22Rv1 (cell line): ENCODE results near the gene NEK2.

Experiments used
- ZFX ChIP-seq: fragments of 450-650 bp; IDR thresholded peaks from 2 replicates; pipeline ENCODE4 v1.6.1; 2017; ENCODE audit warnings: antibody characterized with exemption, borderline replicate concordance
- TF ChIP-seq, protein P1 (sequence below): fragments of 450-650 bp; IDR thresholded peaks from 2 replicates; pipeline ENCODE4 v1.5.1; 2017; ENCODE audit warnings: mild to moderate bottlenecking

DNA sequence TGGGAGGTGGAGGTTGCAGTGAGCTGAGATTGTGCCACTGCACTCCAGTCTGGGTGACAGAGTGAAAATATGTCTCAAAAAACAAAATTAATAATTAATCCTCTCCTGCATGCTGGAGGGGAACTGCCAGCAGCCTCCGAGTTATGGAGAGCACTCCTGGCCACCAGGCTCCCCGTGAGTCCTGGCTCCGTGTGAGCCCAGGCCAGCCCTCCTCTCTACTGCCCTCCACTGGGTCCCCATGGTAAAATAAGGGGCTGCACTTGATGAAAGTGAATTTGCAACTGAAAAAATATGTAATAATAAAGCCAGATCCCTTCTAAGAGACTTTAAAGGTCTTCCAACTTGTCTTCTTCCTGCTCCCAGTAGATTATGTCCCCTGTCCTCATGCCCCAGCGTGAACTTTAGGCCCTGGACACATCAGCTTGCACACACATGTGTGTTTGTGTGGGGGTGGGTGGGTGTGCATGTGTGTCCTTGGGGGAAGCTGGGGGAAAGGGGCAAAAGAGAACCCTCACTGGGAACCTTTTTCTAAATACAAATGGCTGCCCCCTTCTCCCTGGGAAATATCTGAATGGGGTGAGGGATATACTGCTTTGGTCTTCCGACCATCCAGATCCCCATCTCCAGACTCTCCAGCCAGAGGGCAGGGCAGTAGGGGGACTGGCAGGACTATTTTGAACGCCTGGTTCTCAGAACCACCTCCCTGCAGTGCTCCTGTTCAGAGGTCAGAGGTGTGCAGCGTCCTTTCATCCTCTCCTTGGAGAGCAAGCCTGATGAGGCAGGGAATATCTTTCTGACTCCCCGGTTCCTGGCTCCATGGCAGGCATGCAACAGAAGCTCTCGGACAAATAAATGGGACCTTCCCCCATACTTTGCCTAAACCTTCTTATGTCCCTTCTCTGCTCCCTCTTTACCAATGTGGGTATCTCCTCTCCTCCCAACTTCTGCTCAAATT, 26.2 kb downstream of the NEK2 start:
- TF ChIP-seq, protein P1, sequence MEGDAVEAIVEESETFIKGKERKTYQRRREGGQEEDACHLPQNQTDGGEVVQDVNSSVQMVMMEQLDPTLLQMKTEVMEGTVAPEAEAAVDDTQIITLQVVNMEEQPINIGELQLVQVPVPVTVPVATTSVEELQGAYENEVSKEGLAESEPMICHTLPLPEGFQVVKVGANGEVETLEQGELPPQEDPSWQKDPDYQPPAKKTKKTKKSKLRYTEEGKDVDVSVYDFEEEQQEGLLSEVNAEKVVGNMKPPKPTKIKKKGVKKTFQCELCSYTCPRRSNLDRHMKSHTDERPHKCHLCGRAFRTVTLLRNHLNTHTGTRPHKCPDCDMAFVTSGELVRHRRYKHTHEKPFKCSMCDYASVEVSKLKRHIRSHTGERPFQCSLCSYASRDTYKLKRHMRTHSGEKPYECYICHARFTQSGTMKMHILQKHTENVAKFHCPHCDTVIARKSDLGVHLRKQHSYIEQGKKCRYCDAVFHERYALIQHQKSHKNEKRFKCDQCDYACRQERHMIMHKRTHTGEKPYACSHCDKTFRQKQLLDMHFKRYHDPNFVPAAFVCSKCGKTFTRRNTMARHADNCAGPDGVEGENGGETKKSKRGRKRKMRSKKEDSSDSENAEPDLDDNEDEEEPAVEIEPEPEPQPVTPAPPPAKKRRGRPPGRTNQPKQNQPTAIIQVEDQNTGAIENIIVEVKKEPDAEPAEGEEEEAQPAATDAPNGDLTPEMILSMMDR: no peak
- no peak for TF ChIP-seq ZFX
